ENCODE data around the gene HBEGF. TPM values are rescaled to one million over a fixed set of nuclear protein-coding genes. Genes with fewer than 3 reads are reported as not detected.

The HBEGF gene, protein sequence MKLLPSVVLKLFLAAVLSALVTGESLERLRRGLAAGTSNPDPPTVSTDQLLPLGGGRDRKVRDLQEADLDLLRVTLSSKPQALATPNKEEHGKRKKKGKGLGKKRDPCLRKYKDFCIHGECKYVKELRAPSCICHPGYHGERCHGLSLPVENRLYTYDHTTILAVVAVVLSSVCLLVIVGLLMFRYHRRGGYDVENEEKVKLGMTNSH
- 19.4 TPM for polyA plus RNA-seq (ENCODE audit: insufficient read length)

DNA sequence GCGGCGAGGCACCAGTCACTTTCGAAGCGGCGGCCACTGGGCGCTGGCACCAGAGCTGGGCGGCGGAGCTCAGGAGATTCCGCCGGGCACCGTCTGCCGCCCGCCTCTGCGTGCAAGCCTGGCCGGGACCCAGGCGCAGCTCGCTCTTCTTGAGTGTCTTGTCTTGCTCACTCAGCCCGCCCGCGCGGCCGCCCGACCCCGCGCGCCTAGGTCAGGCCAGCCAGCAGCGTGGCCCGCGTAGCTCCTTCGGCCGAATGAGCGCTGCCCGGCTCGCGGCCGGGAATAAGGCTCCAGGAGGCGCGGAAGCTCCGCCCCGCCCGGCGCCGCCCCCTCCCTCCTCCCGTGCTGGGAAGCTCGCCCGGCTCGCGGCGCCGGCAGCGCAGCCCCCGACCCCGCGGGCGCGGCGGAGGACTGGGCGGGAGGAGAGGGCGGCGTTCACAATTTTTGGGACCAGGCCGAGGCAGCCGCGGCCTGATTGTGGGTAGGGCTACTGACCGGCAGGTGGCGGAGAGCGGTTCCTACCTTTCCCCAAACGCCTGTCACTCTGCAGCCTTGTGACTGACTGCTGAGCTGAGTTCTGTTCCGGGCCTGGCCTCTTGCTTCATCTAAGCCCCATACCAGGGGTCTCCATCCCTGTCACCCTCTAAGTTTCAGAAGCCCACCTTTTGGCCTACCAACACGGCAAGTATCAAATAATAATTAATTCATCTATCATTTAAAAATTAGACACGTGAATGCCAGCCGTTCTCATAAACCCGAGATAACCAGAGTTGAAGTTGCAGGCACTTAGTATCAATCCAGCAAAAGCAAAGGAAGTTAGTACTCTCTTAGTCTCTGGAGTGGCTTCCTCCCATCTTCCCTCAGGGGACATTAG, at the start of gene HBEGF:
Gene HBEGF (minus strand): TSS at position 256 of the 874 bp plus-strand sequence. CDS start 275 bp downstream, outside the sequence.
- peak; percentile 82 for DNase-seq

DNA sequence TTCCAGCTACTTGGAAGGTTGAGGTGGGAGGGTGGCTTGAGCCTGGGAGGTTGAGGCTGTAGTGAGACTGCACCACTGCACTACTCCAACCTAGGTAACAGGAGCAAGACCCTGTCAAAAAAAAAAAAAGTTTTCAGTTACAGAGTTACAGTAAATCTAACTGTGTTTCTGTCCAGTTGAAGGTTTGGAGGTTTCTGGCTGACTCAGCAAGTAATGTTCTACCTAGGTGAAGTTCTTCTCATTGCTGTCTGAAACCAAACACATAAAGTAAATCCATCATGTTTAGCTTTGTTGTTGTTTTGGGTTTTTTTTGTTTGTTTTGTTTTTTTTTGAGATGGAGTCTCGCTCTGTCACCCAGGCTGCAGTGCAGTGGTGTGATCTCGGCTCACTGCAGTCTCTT, 47.3 kb upstream of the HBEGF start:
- no peak for DNase-seq

DNA sequence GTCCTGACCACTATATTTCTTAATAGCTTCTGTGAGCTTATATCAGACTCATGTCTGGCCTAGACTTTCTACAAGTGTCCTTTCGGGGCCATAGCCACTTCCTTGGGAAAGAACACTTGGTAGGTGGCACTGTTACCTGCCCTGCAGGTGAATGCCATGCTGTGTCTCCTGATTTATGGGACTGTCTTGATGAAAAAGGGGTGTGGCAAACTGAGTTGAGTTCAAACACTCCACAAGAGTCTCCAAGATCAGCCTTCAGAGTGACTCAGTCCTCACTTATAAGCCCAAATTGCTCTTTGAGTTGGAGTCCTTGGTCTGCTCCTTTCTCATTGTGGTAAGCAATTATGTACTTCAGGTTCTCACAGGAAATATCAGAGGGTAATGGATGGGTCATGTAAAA, 45.3 kb upstream of the HBEGF start:
- DNase-seq = no peak

DNA sequence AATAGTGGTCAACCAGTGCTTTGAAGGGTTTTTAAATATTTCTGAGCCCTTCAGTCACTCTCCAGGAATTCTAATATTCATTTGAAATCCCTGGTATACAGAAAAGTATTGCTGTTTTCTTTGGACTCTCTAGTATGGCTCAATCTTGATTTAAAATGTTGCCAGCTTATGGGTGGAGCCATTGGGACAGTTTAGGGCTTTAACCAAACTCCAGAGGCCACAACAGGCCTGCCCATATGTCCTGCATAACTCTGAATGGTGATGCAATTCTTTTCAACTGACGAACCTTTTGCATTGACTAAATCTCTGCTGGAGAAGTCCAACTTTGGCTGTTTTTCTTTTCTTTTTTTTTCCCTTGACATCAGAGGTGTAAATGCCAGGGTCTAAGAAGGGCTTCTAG, 44.9 kb upstream of the HBEGF start:
- DNase-seq = no peak

DNA sequence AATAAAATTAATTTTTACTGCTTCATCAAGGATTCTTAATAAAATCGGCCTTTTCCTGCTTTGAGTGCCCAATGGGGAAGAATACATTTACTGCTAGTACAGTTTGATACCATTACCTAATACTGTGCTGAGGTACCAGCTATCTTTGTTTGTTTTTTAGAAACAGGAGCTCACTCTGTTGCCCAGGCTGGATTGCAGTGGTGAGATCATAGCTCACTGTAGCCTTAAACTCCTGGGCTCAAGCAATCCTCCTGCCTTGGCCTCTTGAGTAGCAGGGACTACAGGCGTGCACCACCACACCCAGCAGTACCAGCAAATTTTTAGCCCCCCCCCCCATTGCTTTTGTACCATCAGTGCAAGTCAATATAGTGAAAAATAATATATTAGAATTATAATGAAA, 41.6 kb upstream of the HBEGF start:
- DNase-seq = no peak

DNA sequence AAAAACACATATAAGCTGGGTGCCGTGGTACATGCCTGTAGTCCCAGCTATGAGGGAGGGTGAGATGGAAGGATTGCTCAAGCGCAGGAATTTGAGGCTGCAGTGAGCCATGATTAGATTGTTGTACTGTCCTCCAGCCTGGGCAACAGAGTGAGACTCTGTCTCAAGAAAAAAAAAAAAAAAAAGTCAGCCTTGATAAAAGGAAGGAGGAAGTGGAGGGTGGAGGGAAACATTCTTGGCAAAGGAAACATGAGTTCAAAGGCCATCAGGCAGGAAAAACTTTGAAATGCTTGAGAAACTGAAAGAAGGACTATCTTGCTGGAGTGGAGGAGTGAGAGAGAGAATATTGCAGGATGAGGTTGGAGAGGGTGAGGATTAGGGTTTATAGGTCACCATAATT, 36.9 kb upstream of the HBEGF start:
- no peak for DNase-seq

DNA sequence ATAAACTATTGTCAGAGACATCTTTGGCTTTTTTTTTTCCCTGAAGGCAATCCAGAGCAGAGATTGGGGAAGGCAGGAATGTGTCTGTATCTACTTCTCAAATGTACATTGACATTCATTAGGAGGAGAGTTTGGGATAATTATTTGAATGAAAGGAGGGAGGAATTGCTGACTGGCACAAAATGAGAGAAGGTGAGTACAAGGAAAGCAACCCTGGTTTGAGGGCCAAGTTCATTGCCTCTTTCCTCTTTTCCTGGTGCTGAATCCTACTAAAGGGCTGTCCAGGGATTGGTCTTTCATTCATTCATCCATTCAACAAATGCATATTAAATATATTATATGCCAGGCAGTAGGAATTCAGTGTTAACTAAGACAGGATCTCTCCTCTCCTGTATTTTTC, 36.5 kb upstream of the HBEGF start:
- no peak for DNase-seq

DNA sequence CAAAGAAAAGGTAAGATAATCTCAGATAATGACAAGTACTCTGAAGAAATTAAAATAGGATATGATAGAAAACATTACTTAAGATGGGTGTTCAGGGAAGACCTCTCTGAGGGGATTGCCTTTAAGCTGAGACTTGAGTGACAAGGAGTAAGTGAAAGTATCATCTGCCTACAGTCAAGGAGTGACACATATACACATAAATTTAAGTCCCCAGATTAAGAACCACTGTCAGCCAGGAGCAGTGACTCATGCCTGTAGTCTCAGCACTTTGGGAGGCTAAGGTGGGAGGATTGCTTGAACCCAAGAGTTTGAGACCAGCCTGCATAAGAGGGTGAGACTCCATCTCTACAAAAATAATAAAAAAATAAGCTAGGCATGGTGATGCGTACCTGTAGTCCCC, 35.6 kb upstream of the HBEGF start:
- no peak for DNase-seq

DNA sequence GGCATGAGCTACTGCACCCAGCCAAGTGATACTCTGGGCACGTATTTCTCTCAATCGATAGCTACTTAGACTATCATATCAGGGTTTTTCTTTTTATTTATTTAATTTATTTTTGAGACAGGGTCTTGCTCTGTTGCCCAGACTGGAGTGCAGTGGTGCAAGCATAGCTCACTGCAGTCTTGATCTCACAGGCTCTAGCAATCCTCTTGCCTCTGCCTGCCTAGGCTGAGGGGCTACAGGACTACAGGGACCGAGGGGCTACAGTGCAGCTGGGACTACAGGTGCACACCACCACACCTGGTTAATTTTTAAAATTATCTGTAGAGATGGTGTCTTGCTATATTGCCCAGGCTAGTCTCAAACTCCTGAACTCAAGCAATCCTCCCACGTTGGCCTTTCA, 34.9 kb upstream of the HBEGF start:
- DNase-seq = no peak

DNA sequence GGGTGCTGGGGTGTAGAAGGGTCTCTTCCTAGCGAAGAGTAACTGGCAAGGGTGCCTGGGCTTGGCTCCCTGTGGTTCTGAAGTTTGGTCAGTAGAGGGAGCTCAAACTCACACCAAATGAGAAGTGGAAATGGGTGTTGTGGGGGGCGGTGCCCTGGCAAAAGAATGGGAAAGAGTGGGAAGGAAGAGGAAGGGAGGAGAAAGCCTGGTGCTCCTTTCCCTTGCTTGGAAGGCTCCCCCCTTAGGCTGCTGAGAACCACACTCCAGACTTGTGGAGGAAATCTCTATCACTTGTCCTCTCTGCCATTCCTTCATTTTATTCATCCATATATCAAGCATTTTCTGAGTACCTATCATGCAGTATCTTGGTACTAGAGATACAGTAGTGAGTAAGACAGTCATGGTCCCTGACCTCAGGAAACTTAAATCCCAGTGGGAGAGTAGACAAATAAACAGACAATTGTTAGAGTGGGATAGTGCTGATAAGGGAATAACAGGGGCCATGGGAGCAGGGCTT, 26.6 kb upstream of the HBEGF start:
- peak; percentile 72 for DNase-seq

DNA sequence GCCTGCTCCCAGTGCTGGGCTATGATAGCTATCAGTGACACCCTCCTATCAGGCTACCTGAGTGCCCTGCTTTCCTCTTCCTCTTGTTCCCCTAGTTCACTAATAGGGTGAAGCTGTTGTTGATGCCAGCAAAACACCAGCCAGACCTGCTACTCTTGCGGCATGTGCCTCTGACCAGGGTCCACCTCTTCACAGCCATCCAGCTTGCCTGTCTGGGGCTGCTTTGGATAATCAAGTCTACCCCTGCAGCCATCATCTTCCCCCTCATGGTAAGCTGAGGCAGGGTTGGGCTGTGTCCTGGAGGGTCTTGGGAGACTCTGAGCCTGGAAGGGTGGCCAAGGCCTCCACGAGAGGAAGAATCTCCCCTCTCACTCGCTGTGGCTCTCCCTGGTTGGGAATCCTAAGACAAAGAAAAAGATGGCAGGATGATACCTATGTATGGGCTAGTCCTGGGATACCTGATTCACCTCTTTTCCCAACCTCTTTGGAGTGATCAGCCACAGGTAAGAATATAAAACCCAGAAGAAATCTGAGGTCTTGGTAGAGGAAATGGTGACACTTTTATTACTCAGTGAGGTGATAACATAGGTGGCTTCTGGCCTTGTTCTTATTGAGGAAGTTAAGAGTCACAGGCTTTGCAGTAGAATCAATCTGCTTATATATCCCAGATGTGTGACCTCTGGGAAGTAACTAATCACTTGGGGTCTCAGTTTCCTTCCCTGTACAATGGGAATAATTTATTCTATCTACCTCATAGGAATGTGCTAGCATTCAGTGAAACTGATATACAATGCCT, 25.2 kb upstream of the HBEGF start:
- DNase-seq = no peak

DNA sequence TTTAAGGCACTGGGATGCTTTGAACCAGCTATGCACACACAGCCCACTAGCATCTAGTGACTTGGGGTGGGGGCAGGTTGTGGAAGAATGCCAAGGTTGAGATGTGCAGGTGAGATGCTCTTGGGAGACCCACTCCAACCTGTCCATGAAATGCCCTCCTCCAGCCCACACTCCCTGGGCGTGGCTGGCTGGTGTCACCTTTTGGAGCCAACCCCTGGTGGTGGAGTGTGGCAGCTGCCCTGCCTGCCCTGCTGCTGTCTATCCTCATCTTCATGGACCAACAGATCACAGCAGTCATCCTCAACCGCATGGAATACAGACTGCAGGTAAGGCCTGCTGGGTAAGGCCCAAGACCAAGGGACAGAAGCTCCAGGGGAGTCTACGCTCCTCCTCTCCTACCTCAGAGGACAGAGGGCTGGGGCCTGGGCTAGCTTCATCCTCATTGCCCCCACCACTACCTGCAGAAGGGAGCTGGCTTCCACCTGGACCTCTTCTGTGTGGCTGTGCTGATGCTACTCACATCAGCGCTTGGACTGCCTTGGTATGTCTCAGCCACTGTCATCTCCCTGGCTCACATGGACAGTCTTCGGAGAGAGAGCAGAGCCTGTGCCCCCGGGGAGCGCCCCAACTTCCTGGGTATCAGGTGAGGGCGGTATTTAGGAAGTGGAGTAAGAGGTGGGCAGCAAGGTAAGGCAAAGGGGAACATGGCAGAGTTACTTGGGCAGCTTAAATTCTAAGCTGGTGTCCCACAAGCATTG, 21.0 kb upstream of the HBEGF start:
- no peak for DNase-seq

DNA sequence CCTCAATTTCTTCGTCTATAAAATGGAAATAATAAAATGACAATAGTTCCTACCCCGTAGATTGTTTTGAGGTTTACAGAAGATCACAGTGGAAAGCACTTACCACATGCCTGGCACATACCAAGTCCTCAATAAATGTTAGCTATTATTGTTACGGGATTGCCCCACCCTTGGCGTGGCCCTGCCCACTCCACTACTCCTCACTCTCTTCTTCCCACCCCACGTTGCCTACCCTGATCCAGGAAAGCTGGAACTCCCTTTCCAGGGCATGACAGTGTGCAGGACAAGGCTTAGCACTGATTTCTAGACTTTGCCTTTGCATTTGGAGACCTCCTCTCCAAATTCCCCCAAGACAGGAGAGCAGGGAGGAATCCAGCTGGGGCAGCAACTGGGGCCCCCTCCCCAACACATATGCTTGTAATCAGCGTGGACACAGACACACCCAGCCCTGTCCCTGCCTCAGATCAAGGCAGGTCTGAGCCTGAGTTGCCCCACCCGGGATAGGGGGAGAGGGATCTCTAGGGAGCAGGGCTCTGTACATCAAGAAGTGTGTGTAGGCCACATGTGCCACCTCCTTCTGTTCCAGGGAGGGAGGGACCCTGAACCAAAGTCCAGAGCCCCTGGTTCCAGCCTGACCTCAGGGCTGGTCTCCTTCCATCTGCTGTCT, 20.3 kb upstream of the HBEGF start:
- DNase-seq = no peak

DNA sequence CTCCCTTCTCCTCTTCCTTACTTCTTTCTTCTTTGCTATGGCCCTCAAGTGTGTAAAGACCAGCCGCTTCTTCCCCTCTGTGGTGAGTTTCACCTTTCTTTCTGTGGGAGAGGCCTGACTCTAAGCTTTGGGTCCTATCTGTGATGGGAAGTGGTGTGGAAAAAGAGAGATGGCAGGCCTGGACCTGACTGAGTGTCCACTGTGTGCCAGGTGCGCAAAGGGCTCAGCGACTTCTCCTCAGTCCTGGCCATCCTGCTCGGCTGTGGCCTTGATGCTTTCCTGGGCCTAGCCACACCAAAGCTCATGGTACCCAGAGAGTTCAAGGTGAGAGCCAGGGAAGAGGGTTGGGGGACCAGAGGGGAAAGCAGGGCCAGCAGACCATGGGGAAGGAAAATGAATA, 19.5 kb upstream of the HBEGF start:
- no peak for DNase-seq

DNA sequence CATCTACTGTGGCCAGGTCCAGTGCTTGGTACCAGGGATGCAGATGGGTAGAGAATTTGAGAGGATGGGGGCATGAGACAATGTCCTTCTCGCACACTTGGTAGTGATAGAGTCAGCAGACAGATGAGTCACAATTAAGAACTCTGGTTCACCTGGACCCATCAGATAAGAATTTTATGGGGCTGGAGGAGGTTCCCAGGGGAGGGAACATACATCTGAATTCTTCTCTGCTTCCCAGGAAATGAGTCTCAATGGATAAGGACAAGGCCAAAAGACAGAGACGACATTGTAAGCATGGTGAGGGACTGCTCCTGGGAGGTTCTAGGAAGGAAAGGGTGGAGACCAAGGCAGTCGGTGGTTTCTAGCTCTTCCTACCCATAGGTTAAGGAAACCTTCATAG, 18.9 kb upstream of the HBEGF start:
- DNase-seq = no peak

DNA sequence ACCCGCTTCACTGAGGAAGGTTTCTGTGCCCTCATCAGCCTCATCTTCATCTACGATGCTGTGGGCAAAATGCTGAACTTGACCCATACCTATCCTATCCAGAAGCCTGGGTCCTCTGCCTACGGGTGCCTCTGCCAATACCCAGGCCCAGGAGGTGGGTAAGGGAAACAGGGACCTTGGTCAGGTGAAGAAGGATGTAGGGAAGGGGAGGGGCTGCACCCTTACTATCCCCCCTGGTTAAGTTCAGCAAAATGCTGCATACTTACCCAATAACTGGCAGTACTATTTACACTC, 18.0 kb upstream of the HBEGF start:
- no peak for DNase-seq

DNA sequence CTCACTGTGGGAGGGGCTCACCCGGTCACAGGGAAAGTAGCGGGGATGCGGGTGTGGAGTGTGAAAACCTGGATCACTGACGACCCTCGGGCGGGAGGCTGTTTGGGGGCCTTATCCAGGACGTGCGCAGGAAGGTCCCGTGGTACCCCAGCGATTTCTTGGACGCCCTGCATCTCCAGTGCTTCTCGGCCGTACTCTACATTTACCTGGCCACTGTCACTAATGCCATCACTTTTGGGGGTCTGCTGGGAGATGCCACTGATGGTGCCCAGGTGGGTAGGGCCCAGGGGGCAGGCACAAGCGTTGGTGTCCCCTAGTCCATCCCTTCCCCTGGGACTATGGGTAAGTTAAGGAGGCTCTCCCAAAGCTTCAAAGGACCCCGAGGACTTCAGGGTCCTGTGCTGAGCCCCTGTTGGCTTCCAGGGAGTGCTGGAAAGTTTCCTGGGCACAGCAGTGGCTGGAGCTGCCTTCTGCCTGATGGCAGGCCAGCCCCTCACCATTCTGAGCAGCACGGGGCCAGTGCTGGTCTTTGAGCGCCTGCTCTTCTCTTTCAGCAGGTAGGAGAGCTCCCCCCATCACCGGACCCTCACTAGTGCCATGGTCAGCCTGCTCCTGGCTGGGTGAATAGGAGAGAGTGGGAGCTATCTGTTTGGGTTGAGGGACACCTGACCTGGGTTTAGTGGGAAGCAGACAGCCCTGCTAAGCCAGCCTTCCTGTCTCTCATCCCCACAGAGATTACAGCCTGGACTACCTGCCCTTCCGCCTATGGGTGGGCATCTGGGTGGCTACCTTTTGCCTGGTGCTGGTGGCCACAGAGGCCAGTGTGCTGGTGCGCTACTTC, 17.4 kb upstream of the HBEGF start:
- no peak for DNase-seq

DNA sequence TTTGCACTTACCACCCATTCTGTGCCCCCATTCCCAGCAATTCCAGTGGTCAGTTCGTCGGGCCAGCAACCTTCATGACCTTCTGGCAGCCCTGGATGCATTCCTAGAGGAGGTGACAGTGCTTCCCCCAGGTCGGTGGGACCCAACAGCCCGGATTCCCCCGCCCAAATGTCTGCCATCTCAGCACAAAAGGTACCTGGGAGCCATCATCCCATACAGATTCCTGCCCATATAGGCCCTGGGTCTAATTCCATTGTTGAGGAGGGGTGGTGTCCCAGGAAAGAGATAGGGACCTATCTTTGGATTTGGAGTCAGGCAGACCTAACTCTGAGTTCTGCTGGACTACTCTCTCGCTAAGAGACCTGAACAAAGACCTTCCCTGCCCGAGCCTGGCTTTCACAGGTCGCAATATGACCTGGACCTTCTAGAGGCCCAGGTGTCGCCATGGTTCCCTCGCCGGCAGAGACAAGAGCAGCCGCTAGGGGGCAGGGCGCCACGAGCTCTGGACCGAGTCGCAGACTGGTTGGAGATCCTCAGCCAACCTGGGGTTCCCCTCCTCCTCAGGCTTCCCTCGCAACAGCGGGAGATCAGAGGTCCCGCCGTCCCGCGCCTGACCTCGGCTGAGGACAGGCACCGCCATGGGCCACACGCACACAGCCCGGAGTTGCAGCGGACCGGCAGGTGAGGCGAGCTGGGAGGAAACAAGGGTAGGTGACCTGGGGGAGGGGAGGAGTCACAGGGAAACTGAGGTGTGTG, 16.6 kb upstream of the HBEGF start:
- peak; percentile 56 for DNase-seq

DNA sequence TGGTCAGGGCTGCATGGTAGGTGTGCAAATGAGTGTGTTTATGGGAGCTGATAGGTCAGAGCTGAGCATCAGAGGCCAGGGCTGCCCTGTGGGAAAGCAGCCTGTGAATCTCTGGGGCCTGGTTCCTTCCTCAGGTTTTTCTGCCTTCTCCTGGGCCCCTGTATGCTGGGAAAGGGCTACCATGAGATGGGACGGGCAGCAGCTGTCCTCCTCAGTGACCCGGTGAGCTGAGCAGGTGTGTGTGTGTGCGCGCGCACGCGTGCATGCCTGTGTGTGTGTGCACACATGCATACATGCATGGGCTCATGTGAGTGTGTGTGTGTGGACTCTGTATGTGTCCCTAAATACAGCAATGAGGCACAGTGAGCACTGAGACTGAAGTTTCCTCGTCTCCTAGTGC, 15.9 kb upstream of the HBEGF start:
- DNase-seq = no peak

DNA sequence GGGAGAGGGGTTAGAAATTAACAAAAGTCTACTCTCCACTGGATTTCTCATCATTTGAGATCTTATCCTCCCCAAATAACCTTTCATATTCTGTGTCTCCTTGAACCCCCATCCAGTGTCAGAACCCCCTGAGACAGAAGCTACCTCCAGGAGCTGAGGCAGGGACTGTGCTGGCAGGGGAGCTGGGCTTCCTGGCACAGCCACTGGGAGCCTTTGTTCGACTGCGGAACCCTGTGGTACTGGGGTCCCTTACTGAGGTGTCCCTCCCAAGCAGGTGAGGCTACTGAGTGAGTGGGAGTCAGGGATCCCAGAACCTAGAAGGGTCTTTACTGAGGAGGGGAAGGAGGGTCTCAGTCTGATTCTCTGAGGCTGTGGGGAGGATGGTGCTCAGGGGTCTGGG, 15.5 kb upstream of the HBEGF start:
- no peak for DNase-seq

All from hindlimb muscle (tissue), 1 donor.